Occipital lobe (tissue), 2 donors: ENCODE results near the gene EGFR. TPM values are rescaled to one million over a fixed set of nuclear protein-coding genes. Genes with fewer than 3 reads are reported as not detected.

Source experiments
- DNase-seq: peaks from one replicate; lab custom pipeline; 2025; lab: John Stamatoyannopoulos, UW
- total RNA-seq: library from RNA; depleted of rRNA; stranded (reverse); fragments of >200 nt; gene quantifications from one replicate; pipeline ENCODE4 v1.2.3, GENCODE V29; 2014

EGFR gene
- total RNA-seq, 1 donor from 2014 or later: 9.4 TPM

DNA sequence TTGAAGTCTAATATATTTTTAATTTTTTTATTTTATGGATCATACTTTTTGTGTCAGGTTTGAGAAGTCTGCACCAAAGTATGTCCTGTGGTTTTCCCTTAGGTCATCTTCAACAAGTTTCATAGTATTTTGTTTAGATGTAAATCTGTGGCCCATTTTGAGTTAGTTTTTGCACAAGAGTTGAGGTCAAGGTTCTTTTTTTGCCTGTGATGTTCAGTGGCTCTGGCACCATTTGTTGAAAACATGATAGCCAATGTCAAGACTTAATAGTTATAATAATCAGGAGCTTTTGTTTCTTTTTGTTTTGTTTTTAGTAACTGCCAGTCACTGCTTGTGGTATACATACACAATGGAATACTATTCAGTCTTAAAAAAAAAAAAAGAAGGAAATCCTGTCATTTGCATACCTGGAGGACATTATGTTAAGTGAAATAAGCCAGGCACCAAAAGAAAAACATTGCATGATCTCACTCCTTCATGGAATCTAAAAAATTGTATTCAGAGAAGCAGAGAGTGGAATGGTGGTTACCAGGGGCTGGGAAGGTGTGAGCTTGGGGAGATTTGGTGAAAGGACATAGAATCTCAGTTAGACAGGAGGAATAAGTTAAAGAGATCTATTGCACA is 61.3 kb downstream of the EGFR start:
- no peak for DNase-seq

DNA sequence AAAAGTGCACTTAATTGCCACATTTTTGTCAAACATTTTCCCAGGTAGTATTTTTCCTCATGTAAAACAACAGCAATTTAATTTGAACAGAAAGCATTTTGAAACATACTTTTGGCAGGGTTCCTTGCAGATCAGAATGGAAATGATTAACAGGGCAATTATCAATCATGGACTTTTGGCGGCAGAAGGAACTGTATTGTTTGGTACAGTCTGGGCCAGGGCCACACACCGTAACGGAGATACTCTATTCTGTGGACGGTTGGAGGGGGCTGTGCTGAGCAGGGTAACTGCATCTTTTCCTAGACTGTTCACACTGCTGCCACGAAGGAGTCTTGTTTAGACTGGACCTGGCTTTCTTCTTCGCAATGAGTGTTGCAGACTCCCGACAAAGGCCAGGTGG is 62.3 kb downstream of the EGFR start:
- DNase-seq: no peak

DNA sequence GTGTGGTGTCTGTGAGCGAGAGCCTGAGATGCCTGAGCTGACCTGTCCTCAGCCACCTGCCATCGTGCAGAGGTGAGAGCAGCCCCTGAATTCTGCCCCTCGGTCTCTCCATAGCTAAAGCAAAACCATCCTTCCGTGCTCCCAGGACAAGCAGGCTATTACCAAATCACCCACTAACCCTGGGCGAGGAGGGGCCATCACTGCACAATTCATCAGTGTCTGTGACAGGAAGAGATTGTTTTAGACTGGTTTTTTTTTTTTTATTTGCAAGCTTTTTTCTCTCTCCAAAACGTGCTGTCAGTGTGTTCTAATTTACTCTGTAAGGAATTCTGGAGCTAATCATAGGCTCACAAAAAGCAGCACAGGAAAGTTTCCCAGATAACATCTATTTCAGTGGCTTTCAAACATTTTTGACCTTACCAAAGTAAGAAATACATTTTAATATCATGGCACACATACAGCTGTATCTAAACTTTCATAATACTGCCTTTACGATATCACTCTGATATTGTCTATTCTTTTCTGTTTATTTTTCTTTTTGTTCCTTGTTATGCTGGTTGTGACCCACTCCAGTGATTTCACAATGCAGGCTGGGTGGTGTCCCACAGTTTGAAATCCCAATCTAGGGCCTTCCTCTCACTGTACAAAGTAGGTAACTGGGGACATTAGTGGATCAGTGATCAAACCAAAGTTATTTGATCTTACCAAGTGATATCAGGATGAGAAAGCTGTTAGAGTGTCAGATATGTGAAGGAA is 62.8 kb downstream of the EGFR start:
- DNase-seq: no peak

DNA sequence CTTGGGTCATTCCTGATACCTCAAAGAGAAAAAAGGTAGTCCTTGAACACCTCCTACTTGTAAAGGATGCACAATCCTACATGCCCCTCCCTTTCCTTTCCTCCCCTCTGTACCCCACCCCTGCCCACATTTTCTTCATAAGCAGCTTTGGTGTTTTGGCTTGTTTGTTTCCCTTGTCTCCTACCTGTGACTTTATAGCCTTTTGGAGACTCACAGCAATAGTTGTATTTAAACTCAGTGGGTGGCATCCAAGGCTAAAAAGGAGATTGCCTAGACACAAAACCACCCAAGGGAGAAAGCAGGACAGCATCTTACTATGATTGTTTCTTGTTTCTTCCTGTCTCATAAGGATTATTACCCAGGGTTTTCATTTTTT is 63.4 kb downstream of the EGFR start:
- no peak for DNase-seq

DNA sequence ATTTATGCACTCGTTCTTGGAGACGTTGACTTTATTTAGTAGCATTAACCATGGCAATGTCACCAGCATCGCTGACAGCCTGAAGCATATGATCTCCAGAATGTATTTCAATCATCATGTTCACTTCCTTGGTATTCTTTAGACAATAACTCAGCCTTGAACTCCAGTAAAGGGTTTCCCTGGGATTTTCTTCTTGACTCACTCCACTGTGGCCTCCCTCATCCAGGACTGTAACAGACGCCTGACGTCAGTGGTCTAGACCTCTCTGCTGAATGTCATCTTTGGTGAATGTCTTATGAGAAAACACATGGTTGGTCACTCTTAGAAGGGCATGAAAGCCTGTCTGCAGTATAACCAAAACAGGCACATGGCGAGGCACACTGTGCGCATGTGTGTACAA is 64.4 kb downstream of the EGFR start:
- DNase-seq: no peak

DNA sequence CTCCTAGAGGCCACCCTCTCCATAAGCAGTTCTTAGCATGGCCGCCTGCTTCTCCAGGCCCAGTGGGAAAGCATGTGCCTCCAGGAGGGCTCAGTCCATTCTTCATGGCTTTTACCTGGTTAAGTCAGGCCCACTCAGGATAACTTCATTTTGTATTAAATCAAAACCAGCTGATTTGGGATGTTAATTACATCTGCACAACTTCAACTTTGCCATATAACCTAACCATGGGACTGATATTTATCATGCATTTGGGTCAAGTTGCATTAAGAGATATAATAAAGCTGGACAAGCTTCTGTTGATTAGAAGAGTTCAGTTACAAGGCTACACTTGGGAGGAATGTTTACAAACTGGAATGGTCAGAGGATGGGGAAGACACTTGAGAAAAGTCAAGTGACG is 65.5 kb downstream of the EGFR start:
- no peak for DNase-seq

DNA sequence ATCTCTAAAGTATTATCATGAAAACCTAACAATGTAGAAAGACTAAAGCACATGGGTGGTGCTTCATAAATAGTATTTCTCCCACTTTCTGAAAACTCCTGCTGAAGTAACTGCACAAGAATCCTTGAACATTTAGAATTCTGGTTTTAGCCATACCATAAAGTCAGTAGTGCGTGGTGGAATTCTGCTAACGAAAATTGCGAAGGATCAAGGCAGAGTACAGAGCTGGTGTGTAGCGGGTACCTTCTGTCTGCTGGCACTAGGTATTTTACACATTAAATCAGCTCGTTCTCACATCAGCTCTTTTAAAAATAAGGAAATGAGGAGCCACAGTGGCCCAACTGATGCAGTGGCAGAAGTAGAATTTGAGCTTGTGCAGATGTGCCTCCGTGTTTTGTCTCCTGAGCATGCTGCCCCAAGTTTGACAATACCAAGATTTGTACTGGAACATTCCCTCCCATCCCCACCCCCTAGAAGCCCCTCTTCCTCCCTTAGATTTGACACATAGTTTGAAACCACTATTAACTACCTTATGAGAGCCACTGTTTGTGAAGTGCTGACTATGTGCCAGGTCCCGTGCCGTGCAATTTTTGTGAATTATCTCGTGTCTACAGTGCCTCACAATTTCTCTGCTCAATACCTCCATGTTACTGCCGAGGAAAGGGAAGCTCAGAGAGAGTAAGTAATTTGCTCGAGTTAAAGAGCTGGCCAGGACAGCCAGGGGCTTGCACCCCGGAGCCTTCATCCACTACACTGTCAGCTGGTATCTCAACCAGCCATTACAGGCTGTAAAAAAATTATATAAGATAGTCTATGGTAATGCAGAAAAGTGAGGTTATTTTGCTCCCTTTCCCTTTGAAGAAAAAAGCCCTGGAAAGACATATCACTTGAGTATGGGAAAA is 66.9 kb downstream of the EGFR start:
- no peak for DNase-seq

DNA sequence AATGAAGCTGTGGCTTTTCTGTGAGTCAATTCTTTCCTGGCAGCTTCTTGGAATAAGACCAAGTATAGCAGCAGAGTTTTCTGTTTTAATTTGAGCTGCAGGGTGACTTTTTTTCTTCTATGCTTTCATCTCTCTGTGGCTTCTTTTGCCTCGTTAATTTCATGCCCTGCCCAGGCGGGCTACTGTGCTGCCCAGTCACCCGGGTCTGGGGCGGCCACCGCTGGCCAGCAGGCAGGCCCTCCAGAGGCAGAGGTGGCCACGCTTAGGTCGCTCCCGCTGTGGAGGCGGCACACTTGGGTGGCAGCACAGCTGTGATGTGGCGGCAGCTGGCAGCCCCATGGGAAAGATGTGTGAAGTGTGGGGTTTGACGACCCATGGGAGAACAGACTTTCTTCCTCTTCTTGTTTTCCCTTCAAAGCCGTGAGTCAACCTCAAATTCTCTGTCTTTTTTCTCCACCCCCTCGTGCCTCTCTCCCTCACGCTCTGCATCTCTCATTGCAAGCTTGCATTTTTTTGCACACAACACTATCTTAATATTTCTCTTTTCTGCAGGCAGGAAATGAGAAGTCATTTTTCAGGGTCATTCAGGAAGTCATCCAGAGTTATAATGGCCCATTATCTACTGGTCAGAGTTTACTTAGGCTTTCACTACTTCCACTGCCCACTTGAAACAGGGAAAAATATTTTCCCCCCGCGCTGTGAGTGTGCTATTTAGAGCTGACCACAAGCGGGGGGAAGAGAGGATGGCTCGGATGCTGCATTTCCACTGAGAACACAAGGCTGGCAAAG is 67.8 kb downstream of the EGFR start:
- DNase-seq: no peak

DNA sequence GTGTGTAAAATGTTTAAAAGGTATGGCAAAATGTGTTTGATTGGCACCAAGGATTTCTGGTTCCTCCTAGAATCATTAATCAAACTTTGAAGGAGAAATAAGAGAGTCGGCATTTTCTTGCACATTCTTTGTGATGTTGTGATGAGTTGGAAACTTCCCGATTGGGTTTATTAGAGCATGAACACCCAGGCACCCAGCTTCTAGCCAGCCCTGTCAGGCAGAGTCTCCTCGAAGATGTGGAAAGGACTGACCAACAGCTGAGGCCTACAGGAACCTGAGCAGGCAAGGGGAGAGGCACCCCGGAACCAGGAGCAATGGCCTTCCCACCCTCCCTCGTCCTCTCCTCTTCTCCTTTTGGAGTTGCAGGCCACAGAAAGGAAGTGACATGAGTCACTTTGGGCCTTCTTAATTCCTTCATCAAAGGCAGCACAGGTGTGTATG is 68.7 kb downstream of the EGFR start:
- no peak for DNase-seq

DNA sequence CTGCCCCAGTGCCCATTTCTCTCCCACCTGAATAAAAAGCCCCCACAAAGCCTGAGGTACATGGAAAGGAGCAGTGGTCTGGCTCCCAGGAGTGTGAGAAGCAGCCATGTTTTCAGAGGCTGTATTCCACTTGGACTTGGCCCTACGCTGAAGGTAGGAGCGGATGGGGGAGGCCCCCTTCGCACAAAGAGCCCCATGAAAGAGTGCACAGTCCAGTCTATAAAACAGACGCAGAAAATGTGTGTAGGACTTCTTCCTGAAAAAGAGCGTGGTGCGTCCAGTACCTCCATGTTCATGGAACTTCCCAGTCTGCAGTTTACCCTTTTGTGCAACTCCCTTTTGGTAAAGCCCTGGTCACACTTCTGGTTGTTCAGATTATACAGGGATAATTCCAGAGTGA is 69.3 kb downstream of the EGFR start:
- DNase-seq: no peak

DNA sequence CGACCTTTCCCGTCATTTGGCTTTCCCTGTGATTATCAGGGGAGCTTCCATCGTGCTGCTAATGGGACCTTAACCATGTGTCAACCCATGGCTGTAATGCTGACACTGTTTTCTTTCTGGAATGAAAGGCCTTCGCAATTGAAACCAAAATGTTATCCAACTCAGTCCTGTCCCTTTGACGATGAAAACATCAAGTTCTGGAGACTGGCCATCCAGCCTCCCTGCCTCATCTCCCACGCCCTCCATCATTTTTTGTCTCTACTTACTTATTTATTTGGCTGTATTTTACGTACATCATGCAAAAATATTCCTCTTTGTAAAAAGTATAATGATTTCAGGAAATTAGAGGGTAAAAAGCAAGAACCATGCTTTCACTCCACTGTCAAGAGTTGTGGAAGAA is 69.8 kb downstream of the EGFR start:
- no peak for DNase-seq

DNA sequence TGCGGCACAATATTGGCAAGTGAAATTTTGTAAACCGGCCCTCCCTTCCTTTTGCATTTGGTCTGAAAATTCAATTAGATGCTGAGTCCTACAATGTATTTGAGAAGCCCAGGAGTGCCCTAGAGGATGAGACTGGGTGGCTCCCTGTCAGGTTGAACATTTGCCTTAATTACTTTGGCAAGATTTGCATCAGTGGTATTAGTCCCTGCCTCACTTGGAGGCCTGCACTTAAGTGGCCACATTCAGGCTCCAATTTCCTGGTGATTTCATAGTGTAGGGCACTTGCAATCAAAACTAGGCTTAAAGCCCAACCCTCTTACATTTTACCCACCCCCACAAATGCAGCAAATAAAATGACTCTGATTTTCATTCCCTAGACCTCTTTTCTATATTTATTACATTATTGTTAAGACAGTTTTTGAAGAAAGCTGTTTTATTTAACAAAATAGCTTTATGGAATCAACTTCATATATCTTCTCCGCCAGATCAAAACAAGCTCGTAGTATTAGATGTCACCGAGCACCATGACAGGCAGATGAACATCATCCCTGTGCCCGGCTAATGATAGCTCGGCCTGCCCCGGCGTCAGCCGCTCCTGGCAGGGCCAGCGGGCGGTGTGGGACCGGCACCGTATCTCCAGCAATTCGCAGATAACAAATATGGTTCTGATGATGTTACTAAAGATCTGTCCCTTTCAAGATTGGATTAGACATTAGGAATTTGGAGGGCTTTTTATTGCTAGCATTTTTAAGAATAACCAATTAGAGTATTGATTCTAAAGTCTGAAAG is 73.6 kb downstream of the EGFR start:
- DNase-seq: no peak

DNA sequence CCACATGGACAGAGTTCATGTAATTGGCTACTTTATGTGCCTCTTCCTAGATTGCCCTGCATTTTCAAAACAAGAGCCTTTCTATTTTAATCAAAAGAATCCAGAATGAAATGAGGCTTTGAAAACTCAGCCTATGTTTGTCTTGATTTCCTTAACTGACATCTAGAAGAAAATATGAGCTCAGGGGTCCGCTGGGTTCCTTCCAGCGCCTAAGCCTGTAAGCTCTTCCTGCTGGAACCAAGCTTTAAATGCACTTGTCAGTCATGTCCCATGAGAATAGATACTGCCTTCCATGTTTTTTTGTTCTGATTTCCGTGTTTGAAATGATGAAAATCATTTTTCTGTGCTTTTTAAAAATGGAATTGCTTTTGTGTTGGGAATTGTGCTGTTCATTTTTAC is 74.2 kb downstream of the EGFR start:
- no peak for DNase-seq

DNA sequence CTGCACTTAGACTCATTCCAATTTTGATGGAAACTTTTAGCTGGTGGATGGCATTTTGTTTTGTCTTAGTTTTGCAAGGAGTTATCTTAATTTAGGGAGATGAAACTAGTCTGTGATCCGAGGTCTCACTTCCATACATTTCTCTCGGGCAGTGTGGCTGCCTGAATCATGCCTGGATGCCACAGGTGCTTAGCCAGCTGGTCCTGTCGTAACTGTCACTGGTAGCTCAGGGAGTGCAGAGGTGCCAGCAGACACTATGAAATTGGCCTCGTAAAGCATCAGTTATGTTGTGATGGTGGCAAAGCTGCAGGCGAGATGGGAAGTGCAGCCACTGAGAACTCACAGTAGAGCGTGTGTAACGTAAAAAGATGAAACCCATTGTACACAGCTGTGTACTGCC is 74.9 kb downstream of the EGFR start:
- DNase-seq: no peak

DNA sequence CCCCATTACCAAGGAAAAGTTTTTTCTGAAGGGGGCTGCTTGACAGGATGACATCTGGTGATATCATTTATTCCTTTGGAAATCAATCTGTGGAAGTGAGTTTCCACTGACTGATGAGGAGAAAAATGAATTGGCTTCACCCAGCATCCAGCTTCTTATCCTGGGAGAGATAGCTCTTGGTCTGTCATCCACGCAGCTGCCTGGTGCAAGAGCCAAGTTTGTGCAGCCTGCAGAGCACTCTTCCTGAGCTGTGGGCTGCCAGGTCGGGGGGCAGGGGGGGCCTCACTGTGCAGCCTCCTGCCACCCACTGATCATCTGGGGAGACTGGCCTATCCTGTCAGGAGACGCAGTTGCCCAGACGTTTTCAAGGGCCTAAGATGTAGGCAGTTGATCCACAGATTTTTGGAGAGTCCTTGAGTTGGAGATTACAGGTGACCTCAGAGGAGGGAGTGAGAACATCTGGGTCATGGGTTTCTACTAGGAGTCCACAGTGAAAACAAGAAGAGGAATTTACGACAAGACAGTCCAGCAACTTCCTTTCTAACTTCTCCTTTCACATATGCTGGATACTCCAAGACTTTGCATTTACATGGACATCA is 75.4 kb downstream of the EGFR start:
- no peak for DNase-seq

DNA sequence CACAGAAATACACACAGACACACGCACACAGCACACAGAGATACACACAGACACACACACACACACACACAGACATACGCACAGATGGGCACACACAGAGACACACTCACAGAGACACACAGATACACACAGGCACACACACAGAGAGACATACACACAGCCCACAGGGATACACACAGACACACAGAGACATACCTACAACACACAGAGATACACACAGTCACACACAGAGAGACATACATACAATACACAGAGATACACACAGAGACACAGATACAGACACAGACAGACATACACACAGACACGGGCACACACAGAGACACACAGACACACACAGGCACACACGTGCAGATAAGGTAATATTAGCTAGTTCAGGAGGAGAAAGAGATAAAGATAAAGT is 76.9 kb downstream of the EGFR start:
- no peak for DNase-seq

DNA sequence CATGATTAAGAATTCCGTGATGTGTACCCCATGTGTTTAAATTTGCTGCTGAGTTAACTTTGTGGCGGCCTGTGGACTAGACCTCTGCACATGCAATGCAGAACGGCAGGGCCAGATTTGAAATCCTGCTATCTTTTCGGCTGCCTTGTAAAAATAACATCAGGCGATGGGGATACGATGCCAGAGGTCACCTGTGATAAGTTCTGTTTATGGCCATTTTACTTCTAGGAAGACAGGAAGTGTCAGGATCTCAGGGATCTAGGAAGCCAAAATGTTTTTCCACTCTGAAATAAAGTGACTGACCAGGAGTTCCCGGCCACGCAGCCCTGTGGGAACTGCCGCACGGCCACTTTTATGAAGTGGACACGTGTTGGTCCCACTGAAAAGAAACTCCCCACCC is 77.5 kb downstream of the EGFR start:
- DNase-seq: no peak

DNA sequence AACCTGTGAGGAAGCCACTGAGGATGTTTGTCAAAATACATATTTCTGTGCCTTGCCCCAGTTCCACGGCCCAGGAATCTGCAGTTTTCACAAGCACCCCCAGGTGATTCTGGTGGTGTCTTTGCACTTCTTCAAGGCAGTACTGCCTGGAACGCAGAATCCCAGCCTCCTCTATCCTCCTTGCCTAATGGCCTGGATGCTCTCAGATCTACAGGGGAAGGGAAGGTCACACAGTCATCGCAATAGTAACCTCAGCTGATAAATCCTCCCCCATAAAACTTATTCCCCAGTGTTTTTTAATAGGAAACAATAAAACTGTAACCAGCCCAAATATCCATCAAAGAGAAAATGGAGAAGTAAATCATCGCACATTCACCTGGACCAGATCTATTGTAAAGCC is 78.3 kb downstream of the EGFR start:
- no peak for DNase-seq

DNA sequence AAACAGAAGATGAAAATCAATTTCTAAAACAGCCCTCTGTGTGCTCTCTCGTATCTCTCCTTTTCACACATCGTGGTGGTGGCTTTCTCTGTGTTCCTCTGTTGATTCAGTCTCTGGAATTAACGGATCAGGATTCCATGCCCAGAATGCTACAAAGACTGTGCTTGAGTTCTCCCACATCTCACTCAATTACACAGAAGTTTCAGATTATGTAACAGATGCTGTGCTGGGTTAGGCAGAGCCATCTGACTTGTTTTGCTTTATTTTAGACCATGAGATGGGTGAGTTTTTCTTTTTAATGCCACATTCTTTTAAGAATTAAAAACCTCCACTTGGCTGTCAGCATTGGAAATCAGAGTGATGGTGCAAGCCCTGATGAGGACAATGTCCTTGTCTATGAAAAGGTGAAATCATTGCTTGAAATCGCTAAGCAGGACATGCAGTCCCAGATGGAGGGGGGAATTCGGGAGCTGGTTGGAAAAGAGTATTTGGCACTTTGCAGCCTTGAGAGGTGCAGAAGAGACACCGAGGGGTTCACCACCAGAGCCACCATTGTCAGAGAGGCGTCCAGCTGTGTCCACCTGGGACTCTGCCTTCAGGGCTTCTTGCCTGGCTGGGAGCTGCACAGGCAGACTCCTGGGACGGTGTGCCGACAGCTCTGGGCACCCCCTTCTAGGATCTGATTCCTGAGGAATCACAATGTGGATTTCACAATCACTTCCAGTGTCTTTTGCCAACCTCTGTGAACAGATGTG is 80.4 kb downstream of the EGFR start:
- no peak for DNase-seq
